Measurements from ENCODE around the gene RASSF1.

The RASSF1 gene

GRCh38 chr3:50373146-50374051 is 32.8 kb upstream of the RASSF1 start:
- H3K4me1 Mint-ChIP-seq = peaks cover 30% of the 10 kb centered on the region
- H3K9me3 Mint-ChIP-seq = no peaks in the 10 kb centered on the region
- H3K4me3 Mint-ChIP-seq = no peak overlapping the region
- no peak for DNase-seq (ENCODE audit: low spot score in 2 of 2)
- peaks cover 6% of the 10 kb centered on the region for H3K36me3 Mint-ChIP-seq
- H3K27ac Mint-ChIP-seq = peak overlapping the region; percentile 79
- ATAC-seq = no peak

GRCh38 chr3:50372349-50372748 is 31.7 kb upstream of the RASSF1 start:
- Mint-ChIP-seq H3K4me1 (peaks cover 30% of the 10 kb centered on the region), H3K27ac (peak overlapping the region; percentile 76), H3K4me3 (no peak overlapping the region), H3K36me3 (peaks cover 2% of the 10 kb centered on the region), H3K9me3 (no peaks in the 10 kb centered on the region)
- no peak for DNase-seq (ENCODE audit: low spot score in 2 of 2)
- ATAC-seq = no peak

GRCh38 chr3:50371133-50371685 is 30.6 kb upstream of the RASSF1 start:
- H3K27ac Mint-ChIP-seq = peak overlapping the region; percentile 76
- no peaks in the 10 kb centered on the region for H3K9me3 Mint-ChIP-seq
- no peak overlapping the region for H3K4me3 Mint-ChIP-seq
- no peak for DNase-seq (ENCODE audit: low spot score in 2 of 2)
- H3K36me3 Mint-ChIP-seq = peaks cover 5% of the 10 kb centered on the region
- ATAC-seq = no peak
- H3K4me1 Mint-ChIP-seq = peaks cover 36% of the 10 kb centered on the region

GRCh38 chr3:50370594-50370993 is 30.0 kb upstream of the RASSF1 start:
- H3K4me1 Mint-ChIP-seq = peaks cover 42% of the 10 kb centered on the region
- ATAC-seq = no peak
- no peaks in the 10 kb centered on the region for H3K9me3 Mint-ChIP-seq
- peak overlapping the region; percentile 76 for H3K27ac Mint-ChIP-seq
- no peak for DNase-seq (ENCODE audit: low spot score in 2 of 2)
- peaks cover 5% of the 10 kb centered on the region for H3K36me3 Mint-ChIP-seq
- H3K4me3 Mint-ChIP-seq = no peak overlapping the region

GRCh38 chr3:50369012-50369670 is 28.5 kb upstream of the RASSF1 start:
- peaks cover 53% of the 10 kb centered on the region for H3K4me1 Mint-ChIP-seq
- no peak for DNase-seq (ENCODE audit: low spot score in 2 of 2)
- ATAC-seq = no peak
- H3K27ac Mint-ChIP-seq = no peak overlapping the region
- H3K9me3 Mint-ChIP-seq = no peaks in the 10 kb centered on the region
- no peak overlapping the region for H3K4me3 Mint-ChIP-seq
- peaks cover 5% of the 10 kb centered on the region for H3K36me3 Mint-ChIP-seq

- Mint-ChIP-seq H3K27ac (peak overlapping the region; percentile 87), H3K9me3 (no peaks in the 10 kb centered on the region), H3K4me1 (peaks cover 41% of the 10 kb centered on the region), H3K36me3 (peaks cover 5% of the 10 kb centered on the region), H3K4me3 (peak overlapping the region; percentile 79)
- ATAC-seq (no peak), DNase-seq (ENCODE audit: low spot score in 2 of 2) (no peak)
Observed at GRCh38 chr3:50365842-50366220, 25.2 kb upstream of the RASSF1 start.

- DNase-seq (ENCODE audit: low spot score in 2 of 2) = peak; percentile 74 to 93
- Mint-ChIP-seq H3K9me3 (no peaks in the 10 kb centered on the region), H3K4me3 (peak overlapping the region; percentile 79), H3K36me3 (peaks cover 5% of the 10 kb centered on the region), H3K4me1 (peaks cover 41% of the 10 kb centered on the region), H3K27ac (peak overlapping the region; percentile 87)
- ATAC-seq = peak; percentile 96
Observed at GRCh38 chr3:50365080-50365841, 24.6 kb upstream of the RASSF1 start.

GRCh38 chr3:50364573-50365079 is 24.0 kb upstream of the RASSF1 start:
- no peak for DNase-seq (ENCODE audit: low spot score in 2 of 2)
- ATAC-seq = peak; percentile 36
- H3K36me3 Mint-ChIP-seq = peaks cover 5% of the 10 kb centered on the region
- no peaks in the 10 kb centered on the region for H3K9me3 Mint-ChIP-seq
- peaks cover 47% of the 10 kb centered on the region for H3K4me1 Mint-ChIP-seq
- no peak overlapping the region for H3K27ac Mint-ChIP-seq
- H3K4me3 Mint-ChIP-seq = peak overlapping the region; percentile 79

GRCh38 chr3:50359760-50360110 is 19.1 kb upstream of the RASSF1 start:
- H3K36me3 Mint-ChIP-seq = peaks cover 31% of the 10 kb centered on the region
- peaks cover 59% of the 10 kb centered on the region for H3K4me1 Mint-ChIP-seq

GRCh38 chr3:50358911-50359759 is 18.5 kb upstream of the RASSF1 start, which contains the start of gene TMEM115:
TMEM115 (minus strand) TSS chr3:50359521; CDS start chr3:50359063, 458 bp downstream.
- ATAC-seq = peak; percentile 100
- Mint-ChIP-seq H3K4me3 (peak within 1 kb of the TSS; percentile 96), H3K4me1 (peaks cover 57% of the 10 kb centered on the region)

More at GRCh38 chr3:50359760-50360110, 19.1 kb upstream of the RASSF1 start:
- DNase-seq (ENCODE audit: low spot score in 2 of 2) (no peak), ATAC-seq (peak; percentile 40)
- Mint-ChIP-seq H3K27ac (peak overlapping the region; percentile 97), H3K9me3 (no peaks in the 10 kb centered on the region), H3K4me3 (peak overlapping the region; percentile 96)

GRCh38 chr3:50358355-50358910 is 17.8 kb upstream of the RASSF1 start:
- Mint-ChIP-seq H3K4me1 (peaks cover 57% of the 10 kb centered on the region), H3K4me3 (peak overlapping the region; percentile 96), H3K9me3 (no peaks in the 10 kb centered on the region), H3K27ac (peak overlapping the region; percentile 97), H3K36me3 (peaks cover 44% of the 10 kb centered on the region)
- ATAC-seq (no peak), DNase-seq (ENCODE audit: low spot score in 2 of 2) (no peak)

More at GRCh38 chr3:50358911-50359759, 18.5 kb upstream of the RASSF1 start, which contains the start of gene TMEM115:
- DNase-seq (ENCODE audit: low spot score in 2 of 2) = peak; percentile 75 to 95
- peaks cover 37% of the 10 kb centered on the region for H3K36me3 Mint-ChIP-seq
- peak within 1 kb of the TSS; percentile 97 for H3K27ac Mint-ChIP-seq
- no peaks in the 10 kb centered on the region for H3K9me3 Mint-ChIP-seq

GRCh38 chr3:50357481-50357880 is 16.8 kb upstream of the RASSF1 start:
- peaks cover 57% of the 10 kb centered on the region for H3K4me1 Mint-ChIP-seq
- H3K9me3 Mint-ChIP-seq = no peaks in the 10 kb centered on the region
- H3K4me3 Mint-ChIP-seq = peak overlapping the region; percentile 96
- no peak for DNase-seq (ENCODE audit: low spot score in 2 of 2)
- H3K27ac Mint-ChIP-seq = peak overlapping the region; percentile 97
- no peak for ATAC-seq
- H3K36me3 Mint-ChIP-seq = peaks cover 53% of the 10 kb centered on the region

GRCh38 chr3:50356553-50356952 is 15.9 kb upstream of the RASSF1 start:
- H3K27ac Mint-ChIP-seq = peak overlapping the region; percentile 97
- DNase-seq (ENCODE audit: low spot score in 2 of 2) (no peak), ATAC-seq (no peak)
- no peaks in the 10 kb centered on the region for H3K9me3 Mint-ChIP-seq
- H3K36me3 Mint-ChIP-seq = peaks cover 63% of the 10 kb centered on the region
- H3K4me3 Mint-ChIP-seq = peak overlapping the region; percentile 96
- peaks cover 63% of the 10 kb centered on the region for H3K4me1 Mint-ChIP-seq

Data from stimulated activated effector memory CD8-positive, alpha-beta T cell treated with anti-CD3 and anti-CD28 coated beads, Interleukin-12 subunit alpha, Interleukin-12 subunit beta, amount 100 ng/mL, for 72 hours (primary cell).